AG10803 (cell line): ENCODE data around the gene ANXA4.
"Not testable (repeated sequence)": the region's sequence is repeated elsewhere in the genome, so short reads cannot be mapped to it uniquely, and the experiment has no call there.

Experiments
- DNase-seq: peaks from one replicate; pipeline ENCODE4 v3.0.0; 2010; ENCODE audit warnings: low read depth
- H3K4me3 ChIP-seq: 2 replicates; pipeline ENCODE4 v1.5.1; 2011; ENCODE audit warnings: mild to moderate bottlenecking, low read length, control low read depth
- TF ChIP-seq, protein P1 (sequence below): conservative IDR thresholded peaks from 2 replicates; pipeline ENCODE4 v1.5.1; 2011; ENCODE audit warnings: mild to moderate bottlenecking, low read length, control low read depth, inconsistent platforms

ANXA4 gene

DNA sequence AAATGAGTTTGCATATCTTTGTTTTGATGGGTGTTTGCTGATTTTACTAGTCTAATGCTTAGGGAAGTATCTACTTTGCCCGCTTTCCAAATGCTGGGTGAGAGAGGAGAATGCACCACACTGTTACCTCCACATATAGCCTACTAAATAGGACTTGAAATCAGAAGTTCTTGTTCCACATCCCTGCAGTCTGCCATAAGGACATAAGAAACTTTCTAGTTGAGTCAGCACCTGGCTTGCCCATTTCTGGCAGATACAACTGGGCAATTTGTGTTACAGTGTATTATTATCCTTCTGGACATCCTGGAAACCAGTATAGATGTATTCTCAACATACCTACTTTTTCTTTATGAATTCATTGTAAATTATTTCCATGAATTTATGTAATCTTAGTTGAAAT is 29.5 kb downstream of the ANXA4 start:
- TF ChIP-seq, protein P1, sequence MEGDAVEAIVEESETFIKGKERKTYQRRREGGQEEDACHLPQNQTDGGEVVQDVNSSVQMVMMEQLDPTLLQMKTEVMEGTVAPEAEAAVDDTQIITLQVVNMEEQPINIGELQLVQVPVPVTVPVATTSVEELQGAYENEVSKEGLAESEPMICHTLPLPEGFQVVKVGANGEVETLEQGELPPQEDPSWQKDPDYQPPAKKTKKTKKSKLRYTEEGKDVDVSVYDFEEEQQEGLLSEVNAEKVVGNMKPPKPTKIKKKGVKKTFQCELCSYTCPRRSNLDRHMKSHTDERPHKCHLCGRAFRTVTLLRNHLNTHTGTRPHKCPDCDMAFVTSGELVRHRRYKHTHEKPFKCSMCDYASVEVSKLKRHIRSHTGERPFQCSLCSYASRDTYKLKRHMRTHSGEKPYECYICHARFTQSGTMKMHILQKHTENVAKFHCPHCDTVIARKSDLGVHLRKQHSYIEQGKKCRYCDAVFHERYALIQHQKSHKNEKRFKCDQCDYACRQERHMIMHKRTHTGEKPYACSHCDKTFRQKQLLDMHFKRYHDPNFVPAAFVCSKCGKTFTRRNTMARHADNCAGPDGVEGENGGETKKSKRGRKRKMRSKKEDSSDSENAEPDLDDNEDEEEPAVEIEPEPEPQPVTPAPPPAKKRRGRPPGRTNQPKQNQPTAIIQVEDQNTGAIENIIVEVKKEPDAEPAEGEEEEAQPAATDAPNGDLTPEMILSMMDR: no peak
- no peak overlapping the region for H3K4me3 ChIP-seq
- DNase-seq: peak; percentile 28

DNA sequence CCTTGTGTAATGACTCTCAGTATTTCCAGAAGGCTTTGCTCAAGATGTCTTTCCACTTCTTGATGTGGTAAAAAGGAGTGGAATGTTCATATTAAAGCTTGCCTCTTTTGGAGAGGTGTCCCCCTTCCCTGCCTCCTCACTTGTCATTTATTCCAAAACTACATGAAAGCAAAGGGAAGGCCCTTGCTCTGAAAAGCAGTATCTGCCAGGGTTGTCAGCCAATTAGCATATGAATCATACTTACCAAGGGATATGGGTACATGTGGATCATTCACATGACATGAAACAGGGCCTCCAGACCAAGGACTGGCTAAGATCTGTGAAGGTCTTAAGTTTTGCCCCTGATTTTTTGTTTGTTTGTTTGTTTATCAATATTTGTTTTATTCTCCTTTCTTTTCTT is 31.3 kb downstream of the ANXA4 start:
- peak; percentile 48 for DNase-seq
- TF ChIP-seq, protein P1: no peak
- H3K4me3 ChIP-seq: no peak overlapping the region

DNA sequence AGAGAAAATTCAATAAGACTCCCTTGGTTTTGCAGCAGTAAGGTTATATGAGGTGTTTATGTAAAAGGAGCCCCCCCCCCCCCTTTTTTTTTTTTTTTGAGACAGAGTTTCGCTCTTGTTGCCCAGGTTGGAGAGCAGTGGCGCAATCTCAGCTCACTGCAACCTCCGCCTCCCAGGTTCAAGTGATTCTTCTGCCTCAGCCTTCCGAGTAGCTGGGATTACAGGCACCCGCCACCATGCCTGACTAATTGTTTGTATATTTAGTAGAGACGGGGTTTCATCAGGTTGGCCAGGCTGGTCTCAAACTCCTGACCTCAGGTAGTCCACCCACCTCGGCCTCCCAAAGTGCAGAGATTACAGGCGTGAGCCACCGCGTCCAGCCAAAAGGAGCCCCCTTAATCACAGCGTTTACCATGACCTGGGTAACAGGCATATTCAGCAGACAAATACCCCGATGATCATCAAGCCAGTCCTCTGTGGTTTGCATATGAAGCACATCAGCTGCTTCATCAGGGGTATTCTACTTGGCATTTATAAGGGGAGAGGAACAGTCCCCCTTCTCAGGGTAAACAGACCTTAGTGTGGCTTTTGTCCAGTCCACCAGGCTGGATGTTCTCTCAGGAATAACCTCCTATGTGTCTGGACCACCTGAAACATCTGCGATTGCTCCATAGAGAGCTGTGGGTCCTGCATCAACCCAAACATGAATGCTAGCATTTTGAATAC is 32.5 kb downstream of the ANXA4 start:
- not testable (repeated sequence) for H3K4me3 ChIP-seq, DNase-seq

DNA sequence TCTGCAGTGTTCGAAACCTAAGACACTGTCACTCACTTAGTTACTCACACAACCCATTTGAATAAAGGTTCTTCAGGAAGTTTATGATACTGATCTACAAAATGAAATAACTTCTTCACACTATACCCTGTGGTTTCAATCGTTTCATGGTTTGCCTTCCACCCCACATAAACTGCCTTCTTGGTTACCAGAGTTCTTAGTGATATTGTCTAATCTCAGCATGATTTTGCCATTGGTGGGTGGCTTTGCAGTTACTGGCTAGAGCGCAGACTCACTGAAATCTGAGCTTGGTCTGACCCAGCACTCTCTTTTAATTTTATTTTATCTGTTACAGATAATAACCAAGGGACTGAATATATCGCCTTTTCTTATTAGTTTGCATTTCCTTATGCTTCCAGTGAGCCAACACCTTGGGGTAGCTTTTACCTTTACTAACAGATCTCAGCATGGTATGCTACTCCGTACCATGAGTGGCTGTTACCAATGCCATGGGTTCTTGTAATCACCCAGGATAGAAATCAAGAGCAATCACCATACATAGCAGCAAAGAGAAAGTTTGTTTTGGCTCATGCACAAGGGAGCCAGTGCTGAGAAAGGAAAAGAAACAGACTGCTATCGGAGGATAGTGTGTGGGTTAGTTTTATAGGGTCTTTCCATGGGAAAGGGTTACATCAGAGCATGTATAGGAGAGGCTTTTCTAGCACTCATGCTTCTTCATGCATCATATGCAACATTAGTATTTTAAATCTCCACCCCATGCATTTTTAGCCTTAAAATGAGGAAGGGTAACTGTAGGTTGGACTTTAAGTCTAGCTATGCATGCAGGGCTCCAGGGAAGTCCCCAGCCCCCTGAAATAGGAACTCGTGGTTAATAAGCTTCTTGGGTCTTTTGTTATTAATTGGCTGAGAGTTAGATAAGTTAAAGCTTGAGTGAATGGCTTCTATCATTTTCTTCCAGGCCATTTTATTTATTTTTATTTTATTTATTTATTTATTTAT is 33.3 kb downstream of the ANXA4 start:
- no peak for DNase-seq
- no peak overlapping the region for H3K4me3 ChIP-seq
- TF ChIP-seq, protein P1: no peak

DNA sequence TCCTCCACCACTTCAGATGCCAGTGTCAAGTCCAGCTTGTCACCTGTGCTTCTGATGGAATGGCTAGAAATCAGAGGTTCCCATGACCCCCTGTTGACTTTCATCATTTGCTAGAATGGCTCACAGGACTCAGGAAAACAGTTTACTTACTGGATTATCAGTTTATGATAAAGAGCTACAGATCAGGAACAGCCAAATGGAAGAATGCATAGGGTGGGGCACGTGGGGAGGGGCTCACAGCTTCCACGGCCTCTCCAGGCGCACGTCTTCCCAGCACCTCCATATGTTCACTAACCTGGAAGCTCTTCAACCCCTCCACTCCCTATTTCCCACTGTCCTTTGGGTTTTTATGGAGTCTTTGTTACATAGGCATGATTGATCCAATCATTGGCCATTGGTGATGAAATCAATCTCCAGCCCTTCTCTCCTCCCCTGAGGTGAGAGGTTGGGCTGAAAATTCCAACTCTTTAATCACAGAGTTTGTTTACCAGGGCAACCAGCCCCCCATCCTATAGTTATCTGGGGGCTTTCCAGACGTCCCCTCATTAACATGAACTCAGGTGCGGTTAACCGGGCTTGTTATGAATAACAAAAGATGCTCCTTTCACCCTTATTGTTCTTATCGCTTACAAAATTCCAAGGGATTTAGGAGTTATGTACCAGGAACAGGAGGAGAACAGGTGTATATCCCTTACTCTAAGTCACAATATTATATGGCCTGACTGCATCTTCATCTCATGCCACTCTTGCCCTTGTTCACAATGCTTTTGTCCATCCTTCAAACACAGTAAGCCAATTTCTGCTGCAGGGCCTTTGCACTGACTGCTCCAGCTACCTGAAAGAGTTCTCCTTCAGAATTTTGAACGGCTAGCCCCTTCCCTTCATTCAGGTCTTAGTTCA is 35.2 kb downstream of the ANXA4 start:
- H3K4me3 ChIP-seq: no peak overlapping the region
- TF ChIP-seq, protein P1: no peak

DNA sequence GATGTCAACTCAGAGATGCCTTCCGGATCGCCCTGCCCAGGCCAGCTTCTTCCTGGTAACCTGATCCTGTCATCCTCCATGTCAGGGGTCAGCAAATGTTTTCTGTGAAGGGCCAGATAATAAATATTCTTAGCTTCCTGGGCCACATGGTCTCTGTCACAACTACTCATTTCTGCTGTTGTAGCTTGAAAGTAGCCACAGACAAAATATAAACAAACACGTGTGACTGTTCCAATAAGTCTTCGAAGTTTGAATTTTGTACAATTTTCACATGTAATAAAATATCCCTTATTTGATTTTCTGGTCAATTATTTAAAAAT is 35.8 kb downstream of the ANXA4 start:
- no peak overlapping the region for H3K4me3 ChIP-seq
- DNase-seq: no peak
- TF ChIP-seq, protein P1: no peak

More for the DNA sequence above, 35.2 kb downstream of the ANXA4 start:
- DNase-seq: no peak
